Loucy (cell line): Measurements from ENCODE around the gene ZFP62.
A peak's percentile ranks its signal among the peaks of the same experiment; 100 is the strongest.

Source experiments
- H2AFZ ChIP-seq: fragments of 200-600 bp; sonication (generic); 2 replicates; pipeline ENCODE4 v1.6.0; 2016; ENCODE audit warnings: antibody characterized with exemption, mild to moderate bottlenecking, low read length, moderate library complexity
- H3F3A ChIP-seq: fragments of 200-600 bp; 2 replicates; pipeline ENCODE4 v1.6.0; 2016; ENCODE audit warnings: antibody characterized with exemption, low read depth, mild to moderate bottlenecking
- H3K27me3 ChIP-seq: fragments of 200-600 bp; sonication (generic); 2 replicates; pipeline ENCODE4 v1.6.1; 2014; ENCODE audit warnings: low read length, mild to moderate bottlenecking; ENCODE audit not compliant: insufficient read depth, poor library complexity, severe bottlenecking
- H3K36me3 ChIP-seq: fragments of 200-600 bp; sonication (generic); 2 replicates; pipeline ENCODE4 v1.6.1; 2016; ENCODE audit warnings: low read length; ENCODE audit not compliant: insufficient read depth
- H3K4me1 ChIP-seq: fragments of 200-600 bp; sonication (generic); 2 replicates; pipeline ENCODE4 v1.5.1; 2014; ENCODE audit warnings: low read length, mild to moderate bottlenecking; ENCODE audit not compliant: insufficient read depth, poor library complexity, severe bottlenecking
- H3K4me2 ChIP-seq: fragments of 200-600 bp; sonication (generic); 2 replicates; pipeline ENCODE4 v1.6.0; 2014; ENCODE audit warnings: antibody characterized with exemption, low read length, low read depth, mild to moderate bottlenecking; ENCODE audit not compliant: poor library complexity, severe bottlenecking
- H3K4me3 ChIP-seq: fragments of 200-600 bp; sonication (generic); 2 replicates; pipeline ENCODE4 v1.5.1; 2014; ENCODE audit warnings: low read length, mild to moderate bottlenecking, mixed read lengths; ENCODE audit not compliant: poor library complexity, severe bottlenecking
- H3K79me2 ChIP-seq: fragments of 200-600 bp; sonication (generic); 2 replicates; pipeline ENCODE4 v1.6.1; 2014; ENCODE audit warnings: low read length; ENCODE audit not compliant: insufficient read depth
- H3K9ac ChIP-seq: fragments of 200-600 bp; sonication (generic); 2 replicates; pipeline ENCODE4 v1.6.0; 2014; ENCODE audit warnings: mild to moderate bottlenecking, low read depth, low read length, moderate library complexity; ENCODE audit not compliant: poor library complexity, severe bottlenecking
- H3K9me2 ChIP-seq: fragments of 200-600 bp; sonication (generic); replicated peaks from 2 replicates; pipeline ENCODE4 v1.6.1; 2016; ENCODE audit warnings: low read depth, low read length, mixed read lengths
- H3K9me3 ChIP-seq: fragments of 200-600 bp; sonication (generic); 2 replicates; pipeline ENCODE4 v1.6.1; 2014; ENCODE audit warnings: mild to moderate bottlenecking, antibody characterized with exemption, low read length, low read depth; ENCODE audit not compliant: insufficient read depth
- H4K20me1 ChIP-seq: fragments of 200-600 bp; sonication (generic); 2 replicates; pipeline ENCODE4 v1.6.0; 2014; ENCODE audit warnings: antibody characterized with exemption, low read length, mild to moderate bottlenecking; ENCODE audit not compliant: insufficient read depth, poor library complexity, severe bottlenecking
- CTCF ChIP-seq: fragments of 200-600 bp; sonication (generic); conservative IDR thresholded peaks from 2 replicates; pipeline ENCODE4 v1.5.1; 2014; ENCODE audit warnings: mild to moderate bottlenecking, antibody characterized with exemption, low read length
- EZH2phosphoT487 ChIP-seq: fragments of 200-600 bp; IDR thresholded peaks from 2 replicates; pipeline ENCODE4 v1.6.1; 2018; ENCODE audit warnings: antibody characterized with exemption, mild to moderate bottlenecking, moderate library complexity, borderline replicate concordance

The ZFP62 gene

DNA sequence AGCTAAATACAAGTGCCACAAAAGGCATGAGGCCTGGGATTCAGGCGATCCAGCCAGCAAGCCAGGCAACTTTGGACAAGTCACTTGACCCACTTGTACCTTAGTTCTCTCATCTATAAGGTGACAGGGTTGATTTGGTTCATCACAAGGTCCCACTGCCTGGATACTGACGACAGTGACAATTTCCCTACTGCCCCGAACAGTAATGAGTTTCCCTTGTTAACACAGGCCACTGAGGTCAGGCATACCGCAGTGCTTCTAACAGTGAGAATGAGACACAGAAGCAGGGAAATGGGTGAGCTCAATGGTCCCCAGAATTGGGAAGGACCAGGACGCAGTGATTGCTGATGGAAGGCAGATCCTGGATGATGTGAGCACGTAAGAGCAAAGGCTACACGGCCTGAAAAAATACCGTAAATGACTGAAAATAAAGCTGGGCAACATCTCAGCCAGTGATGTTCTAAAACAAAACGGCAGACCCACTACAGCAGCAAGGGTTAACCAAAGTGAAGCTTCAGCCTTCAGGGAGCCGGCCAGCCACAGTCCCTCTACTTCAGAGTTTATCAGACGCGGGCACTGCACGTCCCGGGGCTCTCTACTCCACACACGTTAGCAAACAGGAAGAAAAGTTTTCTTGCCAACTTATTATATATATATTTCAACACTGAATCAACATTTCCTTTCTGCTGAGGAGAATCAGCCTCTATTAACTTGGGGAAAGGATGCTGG is 59.3 kb downstream of the ZFP62 start:
- peak overlapping the region; percentile 86 for H3K9ac ChIP-seq
- H3K4me3 ChIP-seq, result peak overlapping the region; percentile 95
- H3K4me1 ChIP-seq, result peaks cover 32% of the 10 kb centered on the region
- H2AFZ ChIP-seq, result no peak overlapping the region
- peak overlapping the region; percentile 93 for H3K4me2 ChIP-seq
- TF ChIP-seq EZH2phosphoT487 (no peak), CTCF (no peak)
- no peaks in the 10 kb centered on the region for H3K36me3 ChIP-seq
- no peaks in the 10 kb centered on the region for H3K9me2 ChIP-seq
- H4K20me1 ChIP-seq, result peaks cover 50% of the 10 kb centered on the region
- H3K9me3 ChIP-seq, result no peaks in the 10 kb centered on the region
- no peaks in the 10 kb centered on the region for H3K27me3 ChIP-seq
- peaks cover 80% of the 10 kb centered on the region for H3K79me2 ChIP-seq
- H3F3A ChIP-seq, result no peaks in the 10 kb centered on the region

- peak overlapping the region; percentile 93 for H3K4me2 ChIP-seq
- H3K4me1 ChIP-seq, result peaks cover 29% of the 10 kb centered on the region
- H3K9me3 ChIP-seq, result no peaks in the 10 kb centered on the region
- peak; percentile 12; the same call in 1 of the 2 replicates for TF ChIP-seq CTCF
- no peak for TF ChIP-seq EZH2phosphoT487
- H3F3A ChIP-seq, result no peaks in the 10 kb centered on the region
- peaks cover 84% of the 10 kb centered on the region for H3K79me2 ChIP-seq
- peak overlapping the region; percentile 95 for H3K4me3 ChIP-seq
- H3K36me3 ChIP-seq, result no peaks in the 10 kb centered on the region; the same call in 1 of the 2 replicates
- no peak overlapping the region for H3K9ac ChIP-seq
- no peak overlapping the region for H2AFZ ChIP-seq
- peaks cover 55% of the 10 kb centered on the region for H4K20me1 ChIP-seq
- no peaks in the 10 kb centered on the region for H3K9me2 ChIP-seq
- H3K27me3 ChIP-seq, result no peaks in the 10 kb centered on the region
Observed at GRCh38 chr5:180799902-180800801, 60.9 kb downstream of the ZFP62 start.

GRCh38 chr5:180799194-180799593 is 61.9 kb downstream of the ZFP62 start:
- no peaks in the 10 kb centered on the region for H3K9me3 ChIP-seq
- peaks cover 59% of the 10 kb centered on the region for H4K20me1 ChIP-seq
- no peak for TF ChIP-seq EZH2phosphoT487
- TF ChIP-seq CTCF, result peak; percentile 41
- no peak overlapping the region for H3K9ac ChIP-seq
- peaks cover 81% of the 10 kb centered on the region for H3K79me2 ChIP-seq
- no peaks in the 10 kb centered on the region for H3K9me2 ChIP-seq
- H3K36me3 ChIP-seq, result peaks cover 5% of the 10 kb centered on the region; the same call in 1 of the 2 replicates
- H3K4me3 ChIP-seq, result peak overlapping the region; percentile 95
- peak overlapping the region; percentile 93 for H3K4me2 ChIP-seq
- H2AFZ ChIP-seq, result no peak overlapping the region
- H3F3A ChIP-seq, result no peaks in the 10 kb centered on the region
- H3K4me1 ChIP-seq, result peaks cover 20% of the 10 kb centered on the region
- H3K27me3 ChIP-seq, result no peaks in the 10 kb centered on the region
